Activated CD8-positive, alpha-beta memory T cell treated with anti-CD3 and anti-CD28 coated beads, Interleukin-2, amount 50 U/mL, for 24 hours (primary cell): ENCODE measurements around the gene CDSN.
"Not testable (repeated sequence)": the region's sequence is repeated elsewhere in the genome, so short reads cannot be mapped to it uniquely, and the experiment has no call there.

Experiments
- DNase-seq: peaks from one replicate; pipeline ENCODE4 v3.0.0-alpha.2; 2020; ENCODE audit errors: extremely low read depth

Gene CDSN

DNA sequence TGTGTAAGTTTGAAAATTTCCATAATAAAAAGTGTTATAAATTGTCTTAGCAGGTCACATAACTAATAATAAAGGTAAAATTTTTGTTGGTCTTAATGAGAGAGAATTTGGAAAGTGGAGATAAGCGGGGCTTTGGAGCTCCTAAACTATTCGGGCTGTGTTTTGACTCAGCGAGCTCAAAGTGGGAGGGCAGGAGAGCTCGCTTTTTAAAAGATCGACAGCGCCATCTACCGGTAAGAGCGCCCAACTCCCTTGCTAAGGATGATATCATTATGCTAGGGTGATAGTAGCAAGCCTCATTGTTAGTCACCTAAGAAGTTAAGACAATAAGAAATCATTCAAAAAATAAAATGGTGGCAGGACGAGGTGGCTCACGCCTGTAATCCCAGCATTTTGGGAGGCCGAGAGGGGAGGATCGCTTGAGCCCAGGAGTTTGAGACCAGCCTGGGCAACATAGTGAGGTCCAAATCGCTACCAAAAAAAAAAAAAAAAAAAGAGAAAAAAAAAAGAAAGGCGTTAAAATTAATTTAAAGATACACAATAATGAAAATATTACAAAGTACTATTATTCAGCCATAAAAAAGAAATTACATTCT, 32.7 kb downstream of the CDSN start:
- peak; percentile 84 for DNase-seq

DNA sequence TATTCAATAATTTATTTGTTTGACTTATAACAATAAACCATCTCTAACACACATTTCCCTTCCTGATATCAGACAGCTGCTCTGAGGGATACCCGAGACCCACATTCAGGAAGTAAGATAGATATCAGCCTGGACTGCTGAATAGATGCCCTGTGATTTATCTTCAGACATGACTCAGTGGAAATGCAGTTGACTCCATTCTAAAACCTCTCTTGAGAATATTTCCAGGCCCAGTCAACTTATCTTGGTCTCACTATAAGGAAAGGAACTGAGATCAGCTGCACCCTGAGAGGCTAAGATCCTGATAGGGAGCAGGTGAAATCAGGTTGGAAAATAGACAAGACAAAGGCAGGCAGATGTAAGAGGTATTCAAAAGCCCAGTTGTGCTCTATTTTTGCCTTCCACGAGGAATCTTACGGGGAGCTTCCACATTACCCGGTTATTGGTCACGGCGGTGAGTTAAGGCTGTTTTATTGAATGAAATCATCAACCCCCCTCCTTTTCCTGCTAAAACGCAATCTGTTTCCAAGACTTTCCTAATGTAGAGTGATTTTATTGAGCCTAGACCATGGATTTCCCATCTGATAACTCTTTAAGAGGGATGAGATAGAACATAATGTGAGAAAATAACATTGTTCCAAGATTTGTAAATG, 33.3 kb downstream of the CDSN start:
- no peak for DNase-seq

DNA sequence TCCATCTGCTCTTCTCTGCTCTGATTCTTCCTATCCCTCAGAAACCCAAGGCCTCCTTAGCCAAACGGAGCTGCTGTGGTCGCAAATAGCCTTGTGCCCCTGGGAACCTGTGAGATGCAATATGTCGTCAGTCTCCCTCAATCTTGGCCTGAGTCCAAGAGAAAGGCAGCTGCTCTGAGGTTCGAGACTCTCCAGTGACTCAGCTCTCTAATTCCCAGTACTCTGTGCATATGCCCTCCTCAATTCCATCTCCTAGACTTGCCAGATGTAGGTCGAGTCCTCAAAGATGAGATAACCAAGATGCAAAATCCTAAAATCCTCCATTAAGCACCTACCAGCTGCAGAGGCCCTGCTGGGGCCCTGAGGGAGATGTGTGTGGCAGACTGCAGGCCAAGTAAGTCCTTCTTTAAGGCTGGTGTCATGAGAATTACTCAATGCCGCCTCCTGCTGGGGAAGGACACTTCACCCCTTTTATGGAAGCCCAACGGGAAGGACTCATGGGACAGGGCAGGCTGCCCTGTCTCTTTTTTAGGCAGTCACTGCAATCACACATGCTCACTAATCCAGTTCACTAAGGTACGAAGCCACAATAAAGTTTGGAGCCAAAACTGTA, 36.4 kb downstream of the CDSN start:
- DNase-seq = peak; percentile 12

DNA sequence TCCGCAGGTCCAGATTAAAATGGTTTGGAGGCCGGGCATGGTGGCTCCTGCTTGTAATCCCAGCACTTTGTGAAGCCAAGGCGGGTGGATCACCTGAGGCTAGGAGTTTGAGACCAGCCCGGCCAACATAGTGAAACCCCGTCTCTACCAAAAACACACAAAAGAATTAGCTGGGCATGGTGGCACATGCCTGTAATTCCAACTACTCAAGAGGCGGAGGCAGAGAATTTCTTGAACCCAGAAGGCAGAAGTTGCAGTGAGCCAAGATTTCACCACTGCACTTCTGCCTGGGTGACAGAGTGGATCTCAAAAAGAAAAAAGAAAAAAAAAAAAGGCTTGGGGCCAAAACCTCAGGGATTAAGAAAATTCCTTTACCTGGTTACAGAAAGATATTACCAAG, 38.4 kb downstream of the CDSN start:
- no peak for DNase-seq

DNA sequence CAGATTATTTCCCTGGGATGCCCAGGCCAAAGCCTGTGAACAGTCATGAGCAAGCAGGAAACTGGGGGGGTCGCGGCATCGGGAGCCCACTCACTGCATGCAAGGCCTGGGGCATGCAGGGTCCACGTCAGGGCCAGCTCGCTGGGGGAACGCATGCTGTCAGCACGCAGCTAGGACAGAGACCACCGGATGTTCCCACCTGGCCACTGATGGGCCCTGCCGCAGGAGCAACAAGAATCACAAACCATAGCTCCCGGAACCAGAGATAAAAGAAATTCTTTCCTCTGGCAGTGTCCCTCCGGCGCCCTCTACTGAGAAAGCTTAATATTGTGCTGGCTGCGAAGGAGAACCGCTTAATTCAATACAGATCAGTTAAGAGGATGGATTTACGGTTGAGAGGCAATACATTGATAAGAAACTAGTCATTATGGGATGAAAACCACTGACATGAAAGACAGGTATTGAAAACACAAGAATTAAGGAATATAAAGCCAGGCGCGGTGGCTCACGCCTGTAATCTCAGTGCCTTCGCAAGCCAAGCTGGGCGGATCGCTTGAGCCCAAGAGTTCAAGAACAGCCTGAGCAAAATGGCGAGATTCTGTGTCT, 40.5 kb downstream of the CDSN start:
- peak; percentile 24 for DNase-seq

GRCh38 chr6:31076611-31077010, 43.6 kb downstream of the CDSN start:
- DNase-seq = no peak

GRCh38 chr6:31075528-31075927, 44.7 kb downstream of the CDSN start:
- no peak for DNase-seq

- no peak for DNase-seq
Observed at GRCh38 chr6:31074401-31074800, 45.8 kb downstream of the CDSN start.

DNA sequence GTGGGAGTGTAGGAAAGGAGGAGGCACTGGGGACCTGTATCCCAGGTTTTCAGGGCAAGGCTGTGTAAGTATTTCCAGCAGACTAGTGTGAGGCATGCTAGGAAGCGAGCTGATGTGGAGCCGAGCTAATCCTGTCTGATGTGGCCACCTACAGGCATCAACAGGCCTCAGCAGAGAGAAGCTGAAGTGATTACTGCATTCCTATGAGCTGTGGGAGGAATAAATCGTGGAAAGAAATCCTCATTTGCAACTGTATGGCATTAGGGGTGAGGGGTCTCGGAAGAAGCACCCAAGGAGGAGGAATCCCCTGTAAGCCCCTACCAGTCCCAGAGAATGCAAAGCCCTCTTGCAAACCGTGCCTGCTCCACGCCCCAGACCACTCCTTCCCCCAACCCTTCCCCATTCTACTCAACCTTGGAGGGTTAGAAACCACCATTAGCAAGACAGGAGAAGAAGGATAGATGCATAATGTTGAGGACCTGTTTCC, 49.5 kb downstream of the CDSN start:
- DNase-seq = no peak

DNA sequence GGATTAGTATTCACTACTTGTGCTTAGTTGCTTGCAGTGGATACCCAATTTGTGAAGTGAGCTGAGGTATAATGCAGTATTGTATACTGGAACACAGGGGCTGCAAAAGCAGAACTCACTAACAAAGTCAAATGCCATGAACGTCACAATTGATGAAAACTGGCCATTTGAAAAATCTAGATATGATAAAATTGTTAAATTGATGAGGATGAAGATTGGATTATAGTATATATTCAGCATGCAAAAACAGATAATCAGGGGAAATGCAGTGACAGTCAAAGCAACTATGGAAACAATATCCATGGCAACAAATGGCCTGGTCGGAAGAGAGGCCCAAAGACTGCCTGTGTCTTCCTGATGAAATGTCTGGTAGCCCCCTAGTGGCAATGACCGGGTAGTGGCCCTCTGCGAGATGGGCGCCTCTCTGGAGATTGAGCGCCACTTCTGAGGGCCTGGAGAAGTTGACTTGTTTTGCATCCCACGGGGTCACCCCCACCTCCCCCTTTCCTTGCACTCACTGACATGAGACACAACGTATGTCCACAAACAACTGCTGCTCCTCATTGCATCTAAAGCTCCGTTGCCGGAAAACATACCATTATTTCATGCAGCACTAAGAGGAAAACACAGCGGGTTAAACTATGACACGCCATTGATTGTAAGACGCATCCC, 51.4 kb downstream of the CDSN start:
- peak; percentile 26 for DNase-seq

DNA sequence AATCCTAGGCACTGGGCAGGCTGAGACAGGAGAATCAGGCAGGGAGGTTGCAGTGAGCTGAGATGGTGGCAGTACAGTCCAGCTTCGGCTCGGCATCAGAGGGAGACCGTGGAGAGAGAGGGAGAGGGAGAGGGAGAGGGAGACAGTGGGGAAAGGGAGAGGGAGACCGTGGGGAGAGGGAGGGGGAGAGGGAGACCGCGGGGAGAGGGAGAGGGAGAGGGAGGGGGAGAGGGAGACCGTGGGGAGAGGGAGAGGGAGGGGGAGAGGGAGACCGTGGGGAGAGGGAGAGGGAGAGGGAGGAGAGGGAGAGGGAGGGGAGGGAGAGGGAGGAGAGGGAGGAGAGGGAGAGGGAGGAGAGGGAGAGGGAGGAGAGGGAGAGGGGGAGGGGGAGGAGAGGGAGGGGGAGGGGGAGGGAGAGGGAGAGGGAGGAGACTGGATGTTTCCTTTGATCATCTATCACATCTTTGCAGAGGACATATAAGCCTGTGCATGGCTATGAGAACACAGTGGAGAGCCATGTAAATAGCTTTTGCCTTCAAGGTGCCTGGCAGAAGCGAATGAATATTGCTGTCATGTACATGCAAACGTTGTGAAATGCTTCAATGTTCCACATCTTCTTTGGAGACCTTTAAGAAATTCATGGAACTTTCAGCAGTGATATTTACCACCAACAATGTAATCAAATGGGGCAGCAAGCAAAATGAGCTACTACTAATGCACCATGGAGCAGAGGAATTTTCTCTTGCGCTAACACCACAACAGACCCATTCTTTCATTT, 52.2 kb downstream of the CDSN start:
- not testable (repeated sequence) for DNase-seq

DNA sequence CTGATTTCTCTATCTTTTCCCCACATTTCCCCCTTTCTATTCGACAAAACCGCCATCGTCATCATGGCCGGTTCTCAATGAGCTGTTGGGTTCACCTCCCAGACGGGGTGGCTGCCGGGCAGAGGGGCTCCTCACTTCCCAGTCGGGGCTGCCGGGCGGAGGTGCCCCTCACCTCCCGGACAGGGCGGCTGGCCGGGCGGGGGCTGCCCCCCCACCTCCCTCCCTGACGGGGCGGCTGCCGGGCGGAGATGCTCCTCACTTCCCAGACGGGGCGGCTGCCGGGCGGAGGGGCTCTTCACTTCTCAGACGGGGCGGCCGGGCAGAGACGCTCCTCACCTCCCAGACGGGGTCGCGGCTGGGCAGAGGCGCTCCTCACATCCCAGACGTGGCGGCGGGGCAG, 53.2 kb downstream of the CDSN start:
- not testable (repeated sequence) for DNase-seq

DNA sequence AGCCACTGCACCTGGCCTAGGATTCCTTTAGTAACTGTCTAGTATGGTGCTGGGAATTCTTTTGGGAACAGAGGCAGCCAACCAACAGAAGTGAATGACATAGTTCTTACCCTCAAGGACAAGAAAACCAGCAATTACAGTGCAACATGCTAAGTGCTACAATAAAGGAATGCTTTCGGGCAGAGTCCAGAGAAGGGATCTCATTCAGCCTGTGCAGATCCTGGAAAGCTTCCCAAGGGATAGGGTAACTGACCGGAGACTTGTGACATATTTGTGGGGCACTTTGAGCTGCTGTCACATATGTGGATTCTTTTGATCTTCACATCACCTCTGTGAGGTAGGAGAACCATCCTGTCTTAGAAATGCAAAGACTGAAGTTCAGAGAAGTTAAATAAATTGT, 54.7 kb downstream of the CDSN start:
- no peak for DNase-seq
